ENCODE results near the gene CNTN5. TPM values are rescaled to one million over a fixed set of nuclear protein-coding genes. Genes with fewer than 3 reads are reported as not detected.

Gene CNTN5
- total RNA-seq, 1 experiment from 2014 or later: not detected

DNA sequence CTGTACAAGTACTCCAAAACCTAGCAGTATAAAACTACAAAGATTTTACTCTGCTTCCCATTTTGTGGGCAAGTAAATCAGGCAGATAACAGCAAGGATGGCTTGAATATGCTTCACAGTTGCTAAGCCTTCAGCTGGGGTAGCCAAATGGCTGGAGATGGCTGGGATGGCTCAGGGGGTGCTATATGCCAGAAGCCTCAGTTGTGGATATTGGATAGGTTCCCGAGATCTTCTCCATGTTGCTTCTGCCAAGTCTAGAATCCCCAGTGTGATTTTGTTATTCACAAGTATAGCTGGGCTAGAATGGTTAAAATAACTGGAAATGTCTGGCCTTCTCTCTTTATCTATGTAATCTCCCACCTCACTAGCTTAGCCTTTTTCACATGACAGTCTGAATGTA lies 1194.0 kb downstream of the CNTN5 start:
- H3K4me2 ChIP-seq (ENCODE audit: low read depth, low read length, poor library complexity, severe bottlenecking): no peak overlapping the region
- H2AFZ ChIP-seq (ENCODE audit: low read length): no peak overlapping the region
- H3K4me1 ChIP-seq (ENCODE audit: low read length): no peaks in the 10 kb centered on the region
- H3K27me3 ChIP-seq (ENCODE audit: low read length): no peaks in the 10 kb centered on the region
- no peaks in the 10 kb centered on the region for H4K20me1 ChIP-seq (ENCODE audit: insufficient read depth, low read depth, low read length)
- no peak overlapping the region for H3K9ac ChIP-seq (ENCODE audit: low read length)
- no peaks in the 10 kb centered on the region for H3K79me2 ChIP-seq (ENCODE audit: low read length)
- no peak for DNase-seq
- no peaks in the 10 kb centered on the region for H3K9me2 ChIP-seq (replicated peaks; ENCODE audit: insufficient read depth, low read length)
- H3K9me3 ChIP-seq (ENCODE audit: low read length): peaks cover 78% of the 10 kb centered on the region
- no peak overlapping the region for H3K27ac ChIP-seq (ENCODE audit: low read length)
- no peak overlapping the region for H3K4me3 ChIP-seq (ENCODE audit: low read length)
- H3K36me3 ChIP-seq (ENCODE audit: insufficient read depth, low read length): no peaks in the 10 kb centered on the region

- Histone ChIP-seq H3K4me3 (ENCODE audit: low read length) (no peak overlapping the region), H3K4me1 (ENCODE audit: low read length) (no peaks in the 10 kb centered on the region), H4K20me1 (ENCODE audit: insufficient read depth, low read depth, low read length) (no peaks in the 10 kb centered on the region), H3K9me2 (replicated peaks; ENCODE audit: insufficient read depth, low read length) (no peaks in the 10 kb centered on the region), H3K9ac (ENCODE audit: low read length) (no peak overlapping the region), H3K36me3 (ENCODE audit: insufficient read depth, low read length) (no peaks in the 10 kb centered on the region), H3K9me3 (ENCODE audit: low read length) (peaks cover 81% of the 10 kb centered on the region), H3K27ac (ENCODE audit: low read length) (no peak overlapping the region), H2AFZ (ENCODE audit: low read length) (no peak overlapping the region), H3K79me2 (ENCODE audit: low read length) (no peaks in the 10 kb centered on the region), H3K27me3 (ENCODE audit: low read length) (no peaks in the 10 kb centered on the region), H3K4me2 (ENCODE audit: low read depth, low read length, poor library complexity, severe bottlenecking) (no peak overlapping the region)
- no peak for DNase-seq
Measured at GRCh38 chr11:100220801-100221200, 1200.1 kb downstream of the CNTN5 start.

- H3K9me2 ChIP-seq (replicated peaks; ENCODE audit: insufficient read depth, low read length): no peaks in the 10 kb centered on the region
- H3K27ac ChIP-seq (ENCODE audit: low read length): no peak overlapping the region
- DNase-seq: no peak
- no peak overlapping the region for H2AFZ ChIP-seq (ENCODE audit: low read length)
- H3K4me1 ChIP-seq (ENCODE audit: low read length): no peaks in the 10 kb centered on the region
- no peaks in the 10 kb centered on the region for H4K20me1 ChIP-seq (ENCODE audit: insufficient read depth, low read depth, low read length)
- H3K4me2 ChIP-seq (ENCODE audit: low read depth, low read length, poor library complexity, severe bottlenecking): no peak overlapping the region
- no peaks in the 10 kb centered on the region for H3K27me3 ChIP-seq (ENCODE audit: low read length)
- no peak overlapping the region for H3K4me3 ChIP-seq (ENCODE audit: low read length)
- H3K36me3 ChIP-seq (ENCODE audit: insufficient read depth, low read length): no peaks in the 10 kb centered on the region
- H3K9ac ChIP-seq (ENCODE audit: low read length): no peak overlapping the region
- H3K79me2 ChIP-seq (ENCODE audit: low read length): no peaks in the 10 kb centered on the region
- peaks cover 87% of the 10 kb centered on the region for H3K9me3 ChIP-seq (ENCODE audit: low read length)
Measured at GRCh38 chr11:100221791-100222190, 1201.0 kb downstream of the CNTN5 start.

DNA sequence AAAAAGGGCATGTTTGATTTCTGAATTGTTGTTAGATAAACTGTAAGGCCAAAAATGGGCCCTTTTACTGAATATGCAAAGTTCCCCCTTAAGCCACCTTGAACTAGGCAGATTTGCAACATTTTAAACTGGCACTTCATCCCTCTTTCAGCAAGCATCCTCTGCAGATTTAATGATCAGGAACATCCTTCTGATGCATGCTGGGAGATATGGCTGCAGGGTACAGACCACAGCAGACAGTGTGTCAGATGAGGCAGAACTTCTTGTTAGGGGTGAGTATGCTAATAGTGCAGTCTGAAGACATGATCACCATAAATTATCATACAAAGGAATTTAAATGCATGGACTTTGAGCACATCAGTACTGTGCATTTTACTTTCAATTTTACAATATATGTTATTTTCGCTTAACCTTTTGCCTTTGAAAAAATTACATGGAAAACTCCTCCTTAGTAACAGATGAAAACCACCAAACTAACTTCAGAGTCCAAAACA lies 1203.8 kb downstream of the CNTN5 start:
- no peaks in the 10 kb centered on the region for H3K36me3 ChIP-seq (ENCODE audit: insufficient read depth, low read length)
- no peak overlapping the region for H2AFZ ChIP-seq (ENCODE audit: low read length)
- H3K79me2 ChIP-seq (ENCODE audit: low read length): no peaks in the 10 kb centered on the region
- DNase-seq: no peak
- H3K4me3 ChIP-seq (ENCODE audit: low read length): no peak overlapping the region
- no peak overlapping the region for H3K4me2 ChIP-seq (ENCODE audit: low read depth, low read length, poor library complexity, severe bottlenecking)
- no peaks in the 10 kb centered on the region for H3K4me1 ChIP-seq (ENCODE audit: low read length)
- no peaks in the 10 kb centered on the region for H3K9me2 ChIP-seq (replicated peaks; ENCODE audit: insufficient read depth, low read length)
- H3K9me3 ChIP-seq (ENCODE audit: low read length): peaks cover 87% of the 10 kb centered on the region
- no peaks in the 10 kb centered on the region for H4K20me1 ChIP-seq (ENCODE audit: insufficient read depth, low read depth, low read length)
- H3K9ac ChIP-seq (ENCODE audit: low read length): no peak overlapping the region
- no peak overlapping the region for H3K27ac ChIP-seq (ENCODE audit: low read length)
- no peaks in the 10 kb centered on the region for H3K27me3 ChIP-seq (ENCODE audit: low read length)

DNA sequence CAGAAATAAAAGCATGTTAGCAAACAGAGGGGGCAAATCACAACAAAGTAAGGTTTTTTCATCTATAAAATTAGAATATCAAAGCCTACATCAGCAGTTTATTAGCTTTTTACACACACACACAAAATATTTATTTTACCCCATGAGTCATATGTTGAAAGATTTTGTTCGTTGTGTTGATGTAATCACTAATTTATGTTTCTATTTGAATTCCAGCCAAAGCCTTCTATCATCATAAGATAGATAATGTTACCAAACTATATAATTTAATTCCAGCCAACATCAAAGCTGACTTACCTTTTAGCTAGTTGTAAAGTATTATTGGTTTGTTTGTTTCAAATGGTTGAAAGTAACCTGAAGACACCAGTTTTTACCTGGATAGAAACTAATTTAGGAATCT lies 1208.3 kb downstream of the CNTN5 start:
- H3K79me2 ChIP-seq (ENCODE audit: low read length): no peaks in the 10 kb centered on the region
- no peak overlapping the region for H3K27ac ChIP-seq (ENCODE audit: low read length)
- H3K4me1 ChIP-seq (ENCODE audit: low read length): no peaks in the 10 kb centered on the region
- no peaks in the 10 kb centered on the region for H3K9me2 ChIP-seq (replicated peaks; ENCODE audit: insufficient read depth, low read length)
- H2AFZ ChIP-seq (ENCODE audit: low read length): no peak overlapping the region
- H3K4me2 ChIP-seq (ENCODE audit: low read depth, low read length, poor library complexity, severe bottlenecking): no peak overlapping the region
- no peak for DNase-seq
- no peak overlapping the region for H3K4me3 ChIP-seq (ENCODE audit: low read length)
- H3K9me3 ChIP-seq (ENCODE audit: low read length): peaks cover 85% of the 10 kb centered on the region
- H4K20me1 ChIP-seq (ENCODE audit: insufficient read depth, low read depth, low read length): no peaks in the 10 kb centered on the region
- no peaks in the 10 kb centered on the region for H3K27me3 ChIP-seq (ENCODE audit: low read length)
- no peak overlapping the region for H3K9ac ChIP-seq (ENCODE audit: low read length)
- H3K36me3 ChIP-seq (ENCODE audit: insufficient read depth, low read length): no peaks in the 10 kb centered on the region

DNA sequence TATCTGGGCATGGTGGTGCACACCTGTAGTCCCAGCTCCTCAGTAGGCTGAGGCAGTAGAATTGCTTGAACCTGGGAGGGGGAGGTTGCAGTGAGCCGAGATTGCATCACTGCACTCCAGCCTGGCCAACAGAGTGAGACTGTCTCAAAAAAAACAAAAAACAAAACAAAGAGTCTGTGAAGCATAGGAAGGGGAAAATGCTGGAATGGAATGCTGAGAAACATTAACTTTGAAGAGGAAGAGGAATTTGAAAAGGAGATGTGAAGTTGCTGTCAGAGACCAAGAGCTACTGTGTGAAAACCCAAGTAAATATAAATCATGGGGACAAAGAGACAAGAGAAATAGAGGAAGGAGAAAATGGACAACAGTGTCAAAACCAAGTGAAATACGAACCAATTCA lies 1211.3 kb downstream of the CNTN5 start:
- Histone ChIP-seq H3K4me3 (ENCODE audit: low read length) (no peak overlapping the region), H3K9ac (ENCODE audit: low read length) (no peak overlapping the region)
- DNase-seq: no peak

DNA sequence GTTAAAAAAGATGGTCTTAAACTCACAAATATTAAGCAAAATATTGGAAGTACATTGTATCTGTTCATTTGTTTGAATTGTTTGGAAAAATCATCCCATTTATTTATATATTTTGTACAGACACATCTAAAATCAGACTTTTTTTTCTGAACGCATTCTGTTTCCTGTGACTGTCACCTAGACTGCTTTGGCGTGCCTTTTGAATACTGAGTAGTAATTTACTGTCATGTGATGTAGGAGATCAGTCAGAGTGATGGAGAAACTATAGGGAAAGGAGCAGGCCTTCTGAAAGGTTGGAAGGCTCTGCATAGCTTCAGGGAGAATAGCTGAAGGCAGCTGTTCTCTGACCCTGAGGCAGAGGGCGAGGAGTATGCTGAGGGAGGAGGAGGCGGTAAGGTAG lies 1214.3 kb downstream of the CNTN5 start:
- Histone ChIP-seq H3K9ac (ENCODE audit: low read length) (no peak overlapping the region), H4K20me1 (ENCODE audit: insufficient read depth, low read depth, low read length) (no peaks in the 10 kb centered on the region), H2AFZ (ENCODE audit: low read length) (no peak overlapping the region), H3K4me2 (ENCODE audit: low read depth, low read length, poor library complexity, severe bottlenecking) (no peak overlapping the region), H3K79me2 (ENCODE audit: low read length) (no peaks in the 10 kb centered on the region), H3K9me2 (replicated peaks; ENCODE audit: insufficient read depth, low read length) (no peaks in the 10 kb centered on the region), H3K9me3 (ENCODE audit: low read length) (peaks cover 70% of the 10 kb centered on the region), H3K27ac (ENCODE audit: low read length) (no peak overlapping the region), H3K36me3 (ENCODE audit: insufficient read depth, low read length) (no peaks in the 10 kb centered on the region), H3K4me3 (ENCODE audit: low read length) (no peak overlapping the region), H3K4me1 (ENCODE audit: low read length) (no peaks in the 10 kb centered on the region), H3K27me3 (ENCODE audit: low read length) (no peaks in the 10 kb centered on the region)
- DNase-seq: no peak

More for the DNA sequence above, 1211.3 kb downstream of the CNTN5 start:
- H3K79me2 ChIP-seq (ENCODE audit: low read length): no peaks in the 10 kb centered on the region
- H3K4me1 ChIP-seq (ENCODE audit: low read length): no peaks in the 10 kb centered on the region
- H2AFZ ChIP-seq (ENCODE audit: low read length): no peak overlapping the region
- H3K27ac ChIP-seq (ENCODE audit: low read length): no peak overlapping the region
- H3K9me2 ChIP-seq (replicated peaks; ENCODE audit: insufficient read depth, low read length): no peaks in the 10 kb centered on the region
- peaks cover 78% of the 10 kb centered on the region for H3K9me3 ChIP-seq (ENCODE audit: low read length)
- H3K36me3 ChIP-seq (ENCODE audit: insufficient read depth, low read length): no peaks in the 10 kb centered on the region
- no peaks in the 10 kb centered on the region for H3K27me3 ChIP-seq (ENCODE audit: low read length)
- no peak overlapping the region for H3K4me2 ChIP-seq (ENCODE audit: low read depth, low read length, poor library complexity, severe bottlenecking)
- no peaks in the 10 kb centered on the region for H4K20me1 ChIP-seq (ENCODE audit: insufficient read depth, low read depth, low read length)

DNA sequence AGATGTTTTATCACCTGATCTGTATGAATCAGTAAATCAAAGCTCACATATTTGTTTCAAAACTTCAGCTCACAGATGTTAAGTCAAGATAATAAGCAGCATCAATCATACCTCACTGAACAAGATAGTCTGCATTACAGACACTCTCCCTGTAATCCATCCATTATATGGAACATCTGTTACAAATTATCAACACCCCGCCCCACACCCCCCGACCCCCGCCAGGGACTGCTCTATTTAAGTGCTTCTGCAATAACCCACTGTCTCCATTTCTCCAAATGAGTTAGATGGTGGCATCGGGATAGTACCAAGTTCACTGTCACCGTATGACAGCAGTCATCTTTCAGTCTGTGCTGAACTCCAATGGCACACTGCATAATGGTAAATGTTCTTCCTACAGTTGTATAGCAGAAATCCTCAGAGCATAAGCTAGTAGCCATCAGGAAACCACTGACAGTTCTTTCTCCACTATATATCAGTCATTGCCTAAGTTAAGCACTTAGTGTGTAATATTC lies 1219.3 kb downstream of the CNTN5 start:
- no peak overlapping the region for H3K27ac ChIP-seq (ENCODE audit: low read length)
- H2AFZ ChIP-seq (ENCODE audit: low read length): no peak overlapping the region
- H4K20me1 ChIP-seq (ENCODE audit: insufficient read depth, low read depth, low read length): no peaks in the 10 kb centered on the region
- H3K36me3 ChIP-seq (ENCODE audit: insufficient read depth, low read length): no peaks in the 10 kb centered on the region
- H3K27me3 ChIP-seq (ENCODE audit: low read length): no peaks in the 10 kb centered on the region
- H3K9me3 ChIP-seq (ENCODE audit: low read length): peaks cover 78% of the 10 kb centered on the region
- DNase-seq: no peak
- H3K9ac ChIP-seq (ENCODE audit: low read length): no peak overlapping the region
- H3K9me2 ChIP-seq (replicated peaks; ENCODE audit: insufficient read depth, low read length): no peaks in the 10 kb centered on the region
- H3K4me3 ChIP-seq (ENCODE audit: low read length): no peak overlapping the region
- H3K4me1 ChIP-seq (ENCODE audit: low read length): no peaks in the 10 kb centered on the region
- no peak overlapping the region for H3K4me2 ChIP-seq (ENCODE audit: low read depth, low read length, poor library complexity, severe bottlenecking)
- no peaks in the 10 kb centered on the region for H3K79me2 ChIP-seq (ENCODE audit: low read length)

DNA sequence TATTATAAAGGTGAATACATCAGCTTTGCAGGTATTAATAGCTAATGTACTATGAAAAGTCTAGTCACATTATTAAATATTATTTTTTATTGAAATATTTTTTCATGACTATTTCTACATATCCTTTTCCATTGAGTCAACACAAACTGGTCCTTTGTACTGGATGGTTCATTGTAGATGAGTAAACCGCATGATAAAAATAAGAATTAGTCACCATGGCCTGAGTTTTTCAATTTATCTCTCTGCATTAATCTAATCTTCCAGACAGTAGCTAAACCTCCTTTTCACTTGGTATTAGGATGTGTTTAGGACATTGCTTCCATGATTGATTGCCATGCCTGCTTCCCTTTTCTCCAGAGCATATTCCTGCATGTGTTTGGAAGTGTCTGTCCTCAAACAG lies 1227.0 kb downstream of the CNTN5 start:
- no peaks in the 10 kb centered on the region for H3K4me1 ChIP-seq (ENCODE audit: low read length)
- no peak overlapping the region for H3K27ac ChIP-seq (ENCODE audit: low read length)
- H3K36me3 ChIP-seq (ENCODE audit: insufficient read depth, low read length): no peaks in the 10 kb centered on the region
- no peak overlapping the region for H3K9ac ChIP-seq (ENCODE audit: low read length)
- no peaks in the 10 kb centered on the region for H3K27me3 ChIP-seq (ENCODE audit: low read length)
- H3K79me2 ChIP-seq (ENCODE audit: low read length): no peaks in the 10 kb centered on the region
- H3K4me2 ChIP-seq (ENCODE audit: low read depth, low read length, poor library complexity, severe bottlenecking): no peak overlapping the region
- no peaks in the 10 kb centered on the region for H3K9me2 ChIP-seq (replicated peaks; ENCODE audit: insufficient read depth, low read length)
- H2AFZ ChIP-seq (ENCODE audit: low read length): no peak overlapping the region
- peaks cover 77% of the 10 kb centered on the region for H3K9me3 ChIP-seq (ENCODE audit: low read length)
- H4K20me1 ChIP-seq (ENCODE audit: insufficient read depth, low read depth, low read length): no peaks in the 10 kb centered on the region
- no peak overlapping the region for H3K4me3 ChIP-seq (ENCODE audit: low read length)
- DNase-seq: no peak
